Neural cell (in vitro differentiated cells): ENCODE results near the gene MXRA8. TPM values are rescaled to one million over a fixed set of nuclear protein-coding genes. Genes with fewer than 3 reads are reported as not detected.

ENCODE experiments used
- H2AFZ ChIP-seq: fragments of 200-600, 300-800 bp; sonication (generic), shearing (Covaris generic); 2 replicates; pipeline ENCODE4 v1.6.0; 2014; ENCODE audit warnings: low read depth, mild to moderate bottlenecking, antibody characterized with exemption, low read length, moderate library complexity
- H3F3A ChIP-seq: fragments of 200-600 bp; shearing (Covaris generic); 2 replicates; pipeline ENCODE4 v1.6.1; 2016; ENCODE audit warnings: mild to moderate bottlenecking, moderate library complexity, mixed read lengths, antibody characterized with exemption, low read length; ENCODE audit not compliant: insufficient read depth, poor library complexity, severe bottlenecking
- H3K27ac ChIP-seq: fragments of 200-600, 300-800 bp; sonication (generic), shearing (Covaris generic); 2 replicates; pipeline ENCODE4 v1.5.1; 2014; ENCODE audit warnings: mild to moderate bottlenecking, low read length, moderate library complexity
- H3K27me3 ChIP-seq: fragments of 300-800, 200-600 bp; sonication (generic), shearing (Covaris generic); 2 replicates; pipeline ENCODE4 v1.6.0; 2014; ENCODE audit warnings: mild to moderate bottlenecking, low read depth, low read length, moderate library complexity; ENCODE audit not compliant: insufficient read depth
- H3K36me3 ChIP-seq: fragments of 300-800, 200-600 bp; sonication (generic), shearing (Covaris generic); 2 replicates; pipeline ENCODE4 v1.5.1; 2014; ENCODE audit warnings: mild to moderate bottlenecking, antibody characterized with exemption, low read length, moderate library complexity; ENCODE audit not compliant: insufficient read depth
- H3K4me2 ChIP-seq: fragments of 300-800, 200-600 bp; sonication (generic), shearing (Covaris generic); 2 replicates; pipeline ENCODE4 v1.6.0; 2014; ENCODE audit warnings: mild to moderate bottlenecking, low read length
- H3K4me3 ChIP-seq: fragments of 300-800, 200-600 bp; sonication (generic), shearing (Covaris generic); 2 replicates; pipeline ENCODE4 v1.5.1; 2014; ENCODE audit warnings: mild to moderate bottlenecking, low read length, moderate library complexity
- H3K79me2 ChIP-seq: fragments of 200-600 bp; shearing (Covaris generic); replicated peaks from 2 replicates; pipeline ENCODE4 v1.6.0; 2014; ENCODE audit warnings: mild to moderate bottlenecking, low read length, moderate library complexity; ENCODE audit not compliant: insufficient read depth
- H3K9ac ChIP-seq: fragments of 300-800, 200-600 bp; sonication (generic), shearing (Covaris generic); 2 replicates; pipeline ENCODE4 v1.6.1; 2016; ENCODE audit warnings: mild to moderate bottlenecking, low read length, mixed read lengths
- H3K9me2 ChIP-seq: fragments of 200-600 bp; shearing (Covaris generic); 2 replicates; pipeline ENCODE4 v1.6.1; 2016; ENCODE audit warnings: mild to moderate bottlenecking, low read length, mixed read lengths; ENCODE audit not compliant: insufficient read depth
- H3K9me3 ChIP-seq: fragments of 200-600, 300-800 bp; sonication (generic), shearing (Covaris generic); 2 replicates; pipeline ENCODE4 v1.6.1; 2016; ENCODE audit warnings: mild to moderate bottlenecking, mixed run types, low read length, moderate library complexity, mixed read lengths
- H4K20me1 ChIP-seq: fragments of 200-600 bp; shearing (Covaris generic); 2 replicates; pipeline ENCODE4 v1.6.1; 2016; ENCODE audit warnings: mild to moderate bottlenecking, mixed run types; ENCODE audit not compliant: insufficient read depth
- EP300 ChIP-seq: fragments of 450-650 bp; conservative IDR thresholded peaks from 2 replicates; pipeline ENCODE4 v1.6.1; 2014; ENCODE audit warnings: antibody characterized with exemption, mild to moderate bottlenecking, moderate library complexity; ENCODE audit not compliant: poor library complexity, severe bottlenecking
- EZH2 ChIP-seq: fragments of 200-600, 300-800 bp; shearing (Covaris generic), sonication (generic); IDR thresholded peaks from 2 replicates; pipeline ENCODE4 v1.6.1; 2014; ENCODE audit warnings: antibody characterized with exemption, low read length, borderline replicate concordance, mild to moderate bottlenecking; ENCODE audit not compliant: insufficient read depth, poor library complexity, severe bottlenecking
- MXI1 ChIP-seq: fragments of 450-650 bp; conservative IDR thresholded peaks from 2 replicates; pipeline ENCODE4 v1.6.1; 2014; ENCODE audit warnings: antibody characterized with exemption, mild to moderate bottlenecking; ENCODE audit not compliant: poor library complexity, severe bottlenecking
- POLR2AphosphoS5 ChIP-seq: IDR thresholded peaks from 2 replicates; pipeline ENCODE4 v1.6.1; 2012
- RAD21 ChIP-seq: fragments of 450-650 bp; conservative IDR thresholded peaks from 2 replicates; pipeline ENCODE4 v1.6.1; 2014; ENCODE audit warnings: antibody characterized with exemption, mild to moderate bottlenecking, moderate library complexity
- SMC3 ChIP-seq: fragments of 450-650 bp; conservative IDR thresholded peaks from 2 replicates; pipeline ENCODE4 v1.6.1; 2014; ENCODE audit warnings: antibody characterized with exemption, mild to moderate bottlenecking, moderate library complexity; ENCODE audit not compliant: poor library complexity
- TAF1 ChIP-seq: IDR thresholded peaks from 2 replicates; pipeline ENCODE4 v1.6.1; 2012; ENCODE audit warnings: low read depth
- polyA plus RNA-seq: library from polyadenylated mRNA; depleted of rRNA; stranded (reverse); fragments of >200 nt; gene quantifications from 2 replicates; pipeline ENCODE4 v1.2.3, GENCODE V29; 2014
- TF ChIP-seq, protein P1 (sequence below): IDR thresholded peaks from 2 replicates; pipeline ENCODE4 v1.6.1; 2012; ENCODE audit warnings: borderline replicate concordance
- TF ChIP-seq, protein P2 (sequence below): fragments of 450-650 bp; IDR thresholded peaks from 2 replicates; pipeline ENCODE4 v1.5.1; 2014; ENCODE audit warnings: antibody characterized with exemption, mild to moderate bottlenecking, moderate library complexity; ENCODE audit not compliant: poor library complexity, severe bottlenecking

Gene MXRA8
- polyA plus RNA-seq, 1 donor from 2014 or later, result 1.7 TPM

DNA sequence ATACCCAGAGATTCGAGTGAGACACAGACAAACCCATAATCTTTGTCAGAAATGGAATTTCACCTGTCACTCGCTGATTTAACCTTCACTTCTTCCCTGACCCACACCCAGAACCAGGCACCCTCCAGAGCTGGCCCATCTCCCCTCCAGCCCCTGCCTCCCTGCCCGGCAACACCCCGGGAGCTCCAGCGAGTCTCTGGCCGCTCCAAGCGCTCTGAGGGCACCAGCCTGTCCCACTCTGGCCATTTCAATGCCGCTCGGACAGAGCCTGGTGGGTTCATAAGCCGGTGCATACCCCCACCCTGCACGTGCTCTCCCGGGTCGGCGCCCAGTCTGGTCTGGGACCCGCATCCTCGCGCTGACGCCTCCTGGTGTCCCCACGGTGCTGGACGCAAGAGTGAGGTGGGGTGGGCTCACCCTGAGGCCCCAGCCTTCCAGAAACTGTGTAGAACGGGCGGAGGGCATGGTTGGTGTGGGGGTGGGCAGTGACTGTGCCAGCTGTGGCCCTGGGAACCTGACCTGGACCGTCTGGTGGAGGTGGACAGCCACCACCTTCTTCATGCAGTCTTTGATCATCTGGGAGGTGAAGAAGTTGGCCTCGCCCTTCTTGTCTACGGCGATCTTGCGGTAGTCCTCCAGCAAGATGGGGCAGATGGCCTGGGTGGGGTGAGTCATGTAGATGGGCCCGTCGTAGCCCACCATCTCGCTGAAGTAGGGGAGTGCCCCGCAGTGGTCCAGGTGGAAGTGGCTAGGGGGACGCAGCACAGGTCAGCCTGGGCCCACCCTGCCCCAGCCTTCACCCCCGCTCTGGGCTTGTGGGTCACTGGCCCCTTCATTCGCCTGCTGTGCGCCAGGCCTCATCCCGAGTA is 39.3 kb downstream of the MXRA8 start:
- Histone ChIP-seq H3K9me3 (no peaks in the 10 kb centered on the region), H3K4me2 (no peak overlapping the region), H3K79me2 (peaks cover 17% of the 10 kb centered on the region), H3K27me3 (no peaks in the 10 kb centered on the region), H4K20me1 (peaks cover 16% of the 10 kb centered on the region), H3F3A (no peaks in the 10 kb centered on the region), H3K4me3 (no peak overlapping the region), H3K9ac (no peak overlapping the region), H3K27ac (no peak overlapping the region), H3K9me2 (no peaks in the 10 kb centered on the region), H3K36me3 (no peaks in the 10 kb centered on the region), H2AFZ (no peak overlapping the region)
- TF ChIP-seq MXI1 (no peak), POLR2AphosphoS5 (no peak), EP300 (no peak), RAD21 (no peak), EZH2 (no peak), TAF1 (no peak), SMC3 (no peak)
- TF ChIP-seq, protein P1, sequence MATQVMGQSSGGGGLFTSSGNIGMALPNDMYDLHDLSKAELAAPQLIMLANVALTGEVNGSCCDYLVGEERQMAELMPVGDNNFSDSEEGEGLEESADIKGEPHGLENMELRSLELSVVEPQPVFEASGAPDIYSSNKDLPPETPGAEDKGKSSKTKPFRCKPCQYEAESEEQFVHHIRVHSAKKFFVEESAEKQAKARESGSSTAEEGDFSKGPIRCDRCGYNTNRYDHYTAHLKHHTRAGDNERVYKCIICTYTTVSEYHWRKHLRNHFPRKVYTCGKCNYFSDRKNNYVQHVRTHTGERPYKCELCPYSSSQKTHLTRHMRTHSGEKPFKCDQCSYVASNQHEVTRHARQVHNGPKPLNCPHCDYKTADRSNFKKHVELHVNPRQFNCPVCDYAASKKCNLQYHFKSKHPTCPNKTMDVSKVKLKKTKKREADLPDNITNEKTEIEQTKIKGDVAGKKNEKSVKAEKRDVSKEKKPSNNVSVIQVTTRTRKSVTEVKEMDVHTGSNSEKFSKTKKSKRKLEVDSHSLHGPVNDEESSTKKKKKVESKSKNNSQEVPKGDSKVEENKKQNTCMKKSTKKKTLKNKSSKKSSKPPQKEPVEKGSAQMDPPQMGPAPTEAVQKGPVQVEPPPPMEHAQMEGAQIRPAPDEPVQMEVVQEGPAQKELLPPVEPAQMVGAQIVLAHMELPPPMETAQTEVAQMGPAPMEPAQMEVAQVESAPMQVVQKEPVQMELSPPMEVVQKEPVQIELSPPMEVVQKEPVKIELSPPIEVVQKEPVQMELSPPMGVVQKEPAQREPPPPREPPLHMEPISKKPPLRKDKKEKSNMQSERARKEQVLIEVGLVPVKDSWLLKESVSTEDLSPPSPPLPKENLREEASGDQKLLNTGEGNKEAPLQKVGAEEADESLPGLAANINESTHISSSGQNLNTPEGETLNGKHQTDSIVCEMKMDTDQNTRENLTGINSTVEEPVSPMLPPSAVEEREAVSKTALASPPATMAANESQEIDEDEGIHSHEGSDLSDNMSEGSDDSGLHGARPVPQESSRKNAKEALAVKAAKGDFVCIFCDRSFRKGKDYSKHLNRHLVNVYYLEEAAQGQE, result no peak
- TF ChIP-seq, protein P2, sequence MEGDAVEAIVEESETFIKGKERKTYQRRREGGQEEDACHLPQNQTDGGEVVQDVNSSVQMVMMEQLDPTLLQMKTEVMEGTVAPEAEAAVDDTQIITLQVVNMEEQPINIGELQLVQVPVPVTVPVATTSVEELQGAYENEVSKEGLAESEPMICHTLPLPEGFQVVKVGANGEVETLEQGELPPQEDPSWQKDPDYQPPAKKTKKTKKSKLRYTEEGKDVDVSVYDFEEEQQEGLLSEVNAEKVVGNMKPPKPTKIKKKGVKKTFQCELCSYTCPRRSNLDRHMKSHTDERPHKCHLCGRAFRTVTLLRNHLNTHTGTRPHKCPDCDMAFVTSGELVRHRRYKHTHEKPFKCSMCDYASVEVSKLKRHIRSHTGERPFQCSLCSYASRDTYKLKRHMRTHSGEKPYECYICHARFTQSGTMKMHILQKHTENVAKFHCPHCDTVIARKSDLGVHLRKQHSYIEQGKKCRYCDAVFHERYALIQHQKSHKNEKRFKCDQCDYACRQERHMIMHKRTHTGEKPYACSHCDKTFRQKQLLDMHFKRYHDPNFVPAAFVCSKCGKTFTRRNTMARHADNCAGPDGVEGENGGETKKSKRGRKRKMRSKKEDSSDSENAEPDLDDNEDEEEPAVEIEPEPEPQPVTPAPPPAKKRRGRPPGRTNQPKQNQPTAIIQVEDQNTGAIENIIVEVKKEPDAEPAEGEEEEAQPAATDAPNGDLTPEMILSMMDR, result no peak

DNA sequence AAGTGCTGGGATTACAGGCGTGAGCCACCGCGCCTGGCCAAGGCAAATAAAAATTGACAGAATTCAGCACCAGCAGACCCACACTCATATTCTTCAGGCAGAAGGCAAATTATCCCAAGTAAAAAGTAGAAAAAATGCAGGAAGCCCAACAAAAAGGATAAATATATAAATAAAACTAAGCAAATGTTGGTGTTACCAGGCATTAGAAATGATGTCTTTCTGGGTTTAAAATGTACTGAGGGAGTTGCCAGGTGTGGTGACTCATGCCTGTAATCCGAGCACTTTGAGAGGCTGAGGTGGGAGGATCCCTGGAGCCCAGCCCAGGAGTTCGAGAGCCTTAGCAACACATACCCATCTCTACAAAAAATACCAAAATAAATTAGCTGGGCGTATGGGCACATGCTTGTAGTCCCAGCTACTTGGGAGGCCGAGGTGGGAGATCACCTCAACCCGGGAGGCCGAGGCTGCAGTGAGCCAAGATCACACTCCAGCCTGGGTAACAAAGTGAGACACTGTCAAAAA is 40.2 kb downstream of the MXRA8 start:
- Histone ChIP-seq H4K20me1 (peaks cover 16% of the 10 kb centered on the region), H3F3A (no peaks in the 10 kb centered on the region), H3K4me3 (no peak overlapping the region), H3K27me3 (no peaks in the 10 kb centered on the region), H3K36me3 (no peaks in the 10 kb centered on the region), H3K9me3 (no peaks in the 10 kb centered on the region), H3K27ac (no peak overlapping the region), H2AFZ (no peak overlapping the region), H3K9me2 (no peaks in the 10 kb centered on the region), H3K79me2 (peaks cover 13% of the 10 kb centered on the region), H3K9ac (no peak overlapping the region), H3K4me2 (no peak overlapping the region)
- TF ChIP-seq MXI1 (no peak), SMC3 (no peak), RAD21 (no peak), EZH2 (no peak), EP300 (no peak), TAF1 (no peak), POLR2AphosphoS5 (no peak)
- TF ChIP-seq, protein P2, result no peak
- TF ChIP-seq, protein P1, result no peak
